Kidney (tissue), 14 donors: ENCODE results near the gene PYGM. TPM values are rescaled to one million over a fixed set of nuclear protein-coding genes. Genes with fewer than 3 reads are reported as not detected.
A peak's percentile ranks its signal among the peaks of the same experiment; 100 is the strongest.
"Not testable (repeated sequence)": the region's sequence is repeated elsewhere in the genome, so short reads cannot be mapped to it uniquely, and the experiment has no call there.

ENCODE experiments used
- DNase-seq, 5 donors: peaks; one replicate each; pipeline ENCODE4 v3.0.0-alpha.2; 2013 to 2020
- FAIRE-seq: peaks from 2 replicates; lab custom pipeline; 2012; peaks lifted over from hg19 to GRCh38; lab: Jason Lieb, UNC
- H3K27ac ChIP-seq, 2 donors: one replicate each; pipeline ENCODE4 v1.7.0; 2013; ENCODE audit warnings: low read depth in 2 of 2, low read length in 2 of 2, inconsistent platforms in 1 of 2
- H3K27me3 ChIP-seq: one replicate; pipeline ENCODE4 v1.7.1; 2013; ENCODE audit warnings: low read length, inconsistent platforms; ENCODE audit not compliant: control insufficient read depth, insufficient read depth
- H3K36me3 ChIP-seq, 3 donors: one replicate each; pipeline versions ENCODE4 v1.7.0 to v1.7.1; 2013; ENCODE audit warnings: low read length in 3 of 3, control low read depth in 1 of 3, inconsistent platforms in 1 of 3; ENCODE audit not compliant: insufficient read depth in 3 of 3, control insufficient read depth in 2 of 3
- H3K4me1 ChIP-seq, 3 donors: one replicate each; pipeline versions ENCODE4 v1.7.0 to v1.7.1; 2013; ENCODE audit warnings: low read length in 3 of 3, inconsistent platforms in 1 of 3, low read depth in 1 of 3; ENCODE audit not compliant: control insufficient read depth in 2 of 3, insufficient read depth in 2 of 3
- H3K4me3 ChIP-seq, 3 donors: one replicate each; pipeline versions ENCODE4 v1.7.0 to v1.8.1; 2013; ENCODE audit warnings: low read length in 3 of 3, control low read depth in 1 of 3, inconsistent platforms in 1 of 3
- H3K9ac ChIP-seq, 3 donors: one replicate each; pipeline versions ENCODE4 v1.7.0 to v1.7.1; 2013; ENCODE audit warnings: low read length in 3 of 3, control low read depth in 1 of 3, inconsistent platforms in 1 of 3
- H3K9me3 ChIP-seq, 3 donors: one replicate each; pipeline versions ENCODE4 v1.7.0 to v1.7.1; 2013; ENCODE audit warnings: low read length in 3 of 3, control low read depth in 1 of 3, inconsistent platforms in 1 of 3; ENCODE audit not compliant: control insufficient read depth in 2 of 3, insufficient read depth in 1 of 3
- intact Hi-C: fragments of 100-400 bp; cut with DNase I; formaldehyde crosslinking; loops from one replicate; pipeline ENCODE4 v1.11.1; 2022
- polyA plus RNA-seq: library from polyadenylated mRNA; stranded (reverse); fragments of 350-450 nt; fragmentation: Illumina TruSeq; extraction: RNeasy Lipid Tissue Mini Kit (QIAGEN cat#74804); gene quantifications from one replicate; pipeline ENCODE4 v1.2.3, GENCODE V29; 2014; ENCODE audit warnings: low read depth, low replicate concordance; ENCODE audit not compliant: insufficient read depth
- total RNA-seq: library from RNA; stranded (reverse); fragmentation: NEBNext Ultra II Directional; extraction: Animal tissue kit (Norgen Biotek cat#: 25700); gene quantifications from one replicate; pipeline ENCODE4 v1.2.1, GENCODE V29; 2021
- TF ChIP-seq, protein P1 (sequence below): IDR thresholded peaks from 3 replicates; pipeline ENCODE4 v1.5.1; 2012; ENCODE audit warnings: mild to moderate bottlenecking, moderate library complexity, borderline replicate concordance; ENCODE audit not compliant: insufficient read depth; ENCODE audit errors: extremely low read depth
- donor health status: control.
- donor health status: control.
- donor health status: control.
- donor health status: control.
- donor health status: control.
- donor health status: DM: yes; HTN: yes; CAD: no.
- donor health status: Normal renal cell carcinoma (clear cell type).

The PYGM gene
- total and polyA plus RNA-seq, 2 donors from 2014 or later = 2.5 to 8.6 TPM

DNA sequence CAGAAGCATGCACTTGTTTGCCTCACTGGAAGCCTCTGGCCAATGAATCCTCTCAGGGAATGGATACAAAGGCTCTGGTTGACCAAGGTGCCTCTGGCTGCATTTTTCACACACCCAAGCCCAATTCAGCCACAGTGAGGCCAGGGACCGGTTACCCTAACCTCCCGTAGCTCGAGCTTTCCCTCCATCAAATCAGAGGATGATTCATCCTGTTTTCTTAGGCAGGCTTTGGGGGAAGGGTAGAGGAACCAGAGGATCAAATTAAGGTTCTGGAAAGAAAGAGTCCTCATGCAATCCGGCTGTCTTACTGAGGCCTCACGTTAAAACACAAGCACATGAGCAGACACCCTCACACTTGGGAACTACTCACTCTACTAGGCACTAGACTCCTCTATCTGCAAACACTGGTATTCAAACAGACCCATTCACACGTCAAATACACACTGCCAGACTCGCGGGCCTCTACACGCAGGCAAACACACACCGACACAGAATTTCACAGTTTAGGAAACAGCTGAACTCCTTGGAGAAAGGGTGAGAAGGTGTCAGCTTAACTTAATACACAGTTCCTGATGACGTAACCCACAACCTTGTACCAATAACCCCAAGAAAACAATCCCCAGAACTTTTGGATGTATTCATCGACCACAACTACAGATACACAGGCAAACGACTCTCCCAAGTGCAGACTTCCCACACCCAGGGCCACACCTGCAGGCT, 49.2 kb downstream of the PYGM start:
- Histone ChIP-seq H3K27me3 (peaks cover 18% of the 10 kb centered on the region), H3K4me1 (no peaks in the 10 kb centered on the region), H3K9me3 (no peaks in the 10 kb centered on the region), H3K4me3 (peak overlapping the region in 1 of 3 donors; percentile 11), H3K36me3 (no peaks in the 10 kb centered on the region), H3K27ac (no peak overlapping the region), H3K9ac (no peak overlapping the region)
- no peak for DNase-seq
- no peak for FAIRE-seq
- TF ChIP-seq, protein P1, sequence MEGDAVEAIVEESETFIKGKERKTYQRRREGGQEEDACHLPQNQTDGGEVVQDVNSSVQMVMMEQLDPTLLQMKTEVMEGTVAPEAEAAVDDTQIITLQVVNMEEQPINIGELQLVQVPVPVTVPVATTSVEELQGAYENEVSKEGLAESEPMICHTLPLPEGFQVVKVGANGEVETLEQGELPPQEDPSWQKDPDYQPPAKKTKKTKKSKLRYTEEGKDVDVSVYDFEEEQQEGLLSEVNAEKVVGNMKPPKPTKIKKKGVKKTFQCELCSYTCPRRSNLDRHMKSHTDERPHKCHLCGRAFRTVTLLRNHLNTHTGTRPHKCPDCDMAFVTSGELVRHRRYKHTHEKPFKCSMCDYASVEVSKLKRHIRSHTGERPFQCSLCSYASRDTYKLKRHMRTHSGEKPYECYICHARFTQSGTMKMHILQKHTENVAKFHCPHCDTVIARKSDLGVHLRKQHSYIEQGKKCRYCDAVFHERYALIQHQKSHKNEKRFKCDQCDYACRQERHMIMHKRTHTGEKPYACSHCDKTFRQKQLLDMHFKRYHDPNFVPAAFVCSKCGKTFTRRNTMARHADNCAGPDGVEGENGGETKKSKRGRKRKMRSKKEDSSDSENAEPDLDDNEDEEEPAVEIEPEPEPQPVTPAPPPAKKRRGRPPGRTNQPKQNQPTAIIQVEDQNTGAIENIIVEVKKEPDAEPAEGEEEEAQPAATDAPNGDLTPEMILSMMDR = no peak
- intact Hi-C loops = no loop called here

DNA sequence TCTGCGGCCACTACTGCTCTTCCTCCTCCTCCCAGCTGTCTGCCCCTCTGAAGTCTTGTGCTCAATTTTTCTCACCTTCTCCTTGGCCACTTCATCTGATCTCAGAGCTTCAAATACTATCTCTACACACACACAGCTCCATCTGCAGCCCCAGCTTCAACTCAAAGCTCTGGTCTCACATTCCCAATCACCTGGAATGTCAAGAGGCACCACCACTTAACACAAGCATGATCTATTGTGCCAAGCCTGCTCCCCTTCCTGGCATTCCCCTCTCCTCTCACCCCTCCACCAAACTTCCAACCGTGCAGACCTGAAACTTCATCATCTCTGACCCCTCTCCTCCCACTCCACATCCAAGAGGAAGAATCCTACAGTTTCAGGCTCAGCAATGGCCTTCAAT, 54.3 kb downstream of the PYGM start:
- H3K27me3 ChIP-seq = peaks cover 6% of the 10 kb centered on the region
- FAIRE-seq (no peak), DNase-seq (no peak)
- intact Hi-C loops = no loop called here
- no peaks in the 10 kb centered on the region for H3K4me1 ChIP-seq
- H3K27ac ChIP-seq = no peak overlapping the region
- TF ChIP-seq, protein P1 = no peak
- no peaks in the 10 kb centered on the region for H3K9me3 ChIP-seq
- no peak overlapping the region for H3K9ac ChIP-seq
- no peaks in the 10 kb centered on the region for H3K36me3 ChIP-seq
- H3K4me3 ChIP-seq = no peak overlapping the region

DNA sequence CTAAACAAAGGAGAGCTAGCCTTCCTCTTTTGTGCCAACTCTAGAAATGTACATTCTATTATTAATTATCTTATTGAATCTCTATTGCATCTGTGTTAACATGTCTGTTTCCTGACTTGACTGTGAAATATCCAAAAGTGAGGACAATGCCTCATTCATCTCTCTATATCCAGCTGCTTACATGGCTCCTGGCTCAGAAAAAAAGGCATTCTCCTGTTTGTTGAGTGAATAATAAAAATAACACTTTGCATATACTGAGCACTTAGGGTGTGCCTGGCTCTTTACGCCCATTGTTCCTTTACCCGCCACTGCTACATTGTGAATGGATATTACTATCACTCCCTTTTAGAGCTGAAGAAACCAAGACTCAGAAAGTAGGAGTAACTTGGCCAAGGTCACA, 56.7 kb downstream of the PYGM start:
- H3K36me3 ChIP-seq = no peaks in the 10 kb centered on the region
- H3K27me3 ChIP-seq = no peaks in the 10 kb centered on the region
- H3K4me1 ChIP-seq = no peaks in the 10 kb centered on the region
- H3K9ac ChIP-seq = no peak overlapping the region
- no peak overlapping the region for H3K27ac ChIP-seq
- H3K9me3 ChIP-seq = no peaks in the 10 kb centered on the region
- TF ChIP-seq, protein P1 = no peak
- FAIRE-seq = no peak
- intact Hi-C loops = no loop called here
- no peak for DNase-seq
- no peak overlapping the region for H3K4me3 ChIP-seq

DNA sequence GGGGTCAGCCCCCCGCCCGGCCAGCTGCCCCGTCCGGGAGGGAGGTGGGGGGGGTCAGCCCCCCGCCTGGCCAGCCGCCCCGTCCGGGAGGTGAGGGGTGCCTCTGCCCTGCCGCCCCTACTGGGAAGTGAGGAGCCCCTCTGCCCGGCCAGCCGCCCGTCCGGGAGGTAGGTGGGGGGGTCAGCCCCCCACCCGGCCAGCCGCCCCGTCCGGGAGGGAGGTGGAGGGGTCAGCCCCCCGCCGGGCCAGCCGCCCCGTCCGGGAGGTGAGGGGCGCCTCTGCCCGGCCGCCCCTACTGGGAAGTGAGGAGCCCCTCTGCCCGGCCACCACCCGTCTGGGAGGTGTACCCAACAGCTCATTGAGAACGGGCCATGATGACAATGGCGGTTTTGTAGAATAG, 57.8 kb downstream of the PYGM start:
- H3K4me3 ChIP-seq, H3K9ac ChIP-seq, FAIRE-seq, intact Hi-C loops, H3K4me1 ChIP-seq, DNase-seq, H3K27ac ChIP-seq, H3K9me3 ChIP-seq, H3K27me3 ChIP-seq, H3K36me3 ChIP-seq: not testable (repeated sequence)
